SK-N-SH (cell line): ENCODE measurements around the gene AGMAT. TPM values are rescaled to one million over a fixed set of nuclear protein-coding genes. Genes with fewer than 3 reads are reported as not detected.
A peak's percentile ranks its signal among the peaks of the same experiment; 100 is the strongest.

Source experiments
- CTCF ChIA-PET: fragments of 300-600, 350-600 bp; formaldehyde crosslinking; extraction: SDS; loops from one replicate; lab custom pipeline; 2021; lab: Yijun Ruan, JAX
- POLR2A ChIA-PET: fragments of 350-600 bp; sonication (Branson Sonifier 250); formaldehyde crosslinking; extraction: SDS; loops from one replicate; lab custom pipeline; 2020; ENCODE audit warnings: antibody characterized with exemption, inconsistent platforms; lab: Yijun Ruan, JAX
- DNase-seq: peaks from one replicate; pipeline ENCODE4 v3.0.0; 2012
- H2AFZ ChIP-seq: fragments of 200-600 bp; sonication (generic); 2 replicates; pipeline ENCODE4 v1.8.1; 2016; ENCODE audit warnings: antibody characterized with exemption, mild to moderate bottlenecking, low read depth
- H3F3A ChIP-seq: fragments of 200-600 bp; sonication (generic); replicated peaks from 2 replicates; pipeline ENCODE3; 2016; ENCODE audit warnings: antibody characterized with exemption, mild to moderate bottlenecking; ENCODE audit not compliant: insufficient read depth
- H3K27ac ChIP-seq, 2 experiments: fragments of 200-500 bp in 1 of 2; fragments of 200-600 bp in 1 of 2; sonication (Bioruptor generic) in 1 of 2; sonication (generic), shearing (Covaris generic) in 1 of 2; 2 replicates each; pipeline versions ENCODE4 v1.5.1 to v1.6.1; 2014 to 2016; ENCODE audit warnings: low read depth in 2 of 2, inconsistent platforms in 1 of 2, low read length in 1 of 2, mild to moderate bottlenecking in 1 of 2, mixed read lengths in 1 of 2
- H3K27me3 ChIP-seq: fragments of 200-600 bp; sonication (generic), shearing (Covaris generic); 2 replicates; pipeline ENCODE4 v1.6.1; 2016; ENCODE audit warnings: mixed run types; ENCODE audit not compliant: insufficient read depth
- H3K36me3 ChIP-seq, 2 experiments: fragments of 200-500 bp in 1 of 2; fragments of 200-600 bp in 1 of 2; sonication (Bioruptor generic) in 1 of 2; sonication (generic) in 1 of 2; replicated peaks in 1 of 2; 2 replicates each; pipeline versions ENCODE3 to v1.5.1; 2014 to 2016; ENCODE audit warnings: low read length in 1 of 2, mild to moderate bottlenecking in 1 of 2; ENCODE audit not compliant: insufficient read depth in 2 of 2, control insufficient read depth in 1 of 2
- H3K4me1 ChIP-seq, 2 experiments: fragments of 200-500 bp in 1 of 2; fragments of 200-600 bp in 1 of 2; sonication (Bioruptor generic) in 1 of 2; sonication (generic), shearing (Covaris generic) in 1 of 2; 2 replicates each; pipeline versions ENCODE4 v1.5.1 to v1.6.1; 2014 to 2016; ENCODE audit warnings: low read depth in 1 of 2, low read length in 1 of 2, mixed run types in 1 of 2; ENCODE audit not compliant: insufficient read depth in 2 of 2, control insufficient read depth in 1 of 2
- H3K4me2 ChIP-seq: fragments of 200-600 bp; sonication (generic), shearing (Covaris generic); 2 replicates; pipeline ENCODE4 v1.6.1; 2017; ENCODE audit warnings: mixed run types
- H3K4me3 ChIP-seq, 2 experiments: fragments of 200-500 bp in 1 of 2; fragments of 200-600 bp in 1 of 2; sonication (Bioruptor generic) in 1 of 2; sonication (generic), shearing (Covaris generic) in 1 of 2; 2 replicates each; pipeline versions ENCODE4 v1.5.1 to v1.8.1; 2014 to 2016; ENCODE audit warnings: low read depth in 2 of 2, inconsistent platforms in 1 of 2, low read length in 1 of 2, mild to moderate bottlenecking in 1 of 2, mixed read lengths in 1 of 2, moderate library complexity in 1 of 2
- H3K79me2 ChIP-seq: fragments of 200-600 bp; sonication (generic); 2 replicates; pipeline ENCODE4 v1.8.1; 2017; ENCODE audit warnings: mild to moderate bottlenecking; ENCODE audit not compliant: insufficient read depth
- H3K9ac ChIP-seq: fragments of 200-600 bp; sonication (generic); 2 replicates; pipeline ENCODE4 v1.6.1; 2017; ENCODE audit warnings: mixed run types
- H3K9me2 ChIP-seq: fragments of 200-600 bp; sonication (generic); 2 replicates; pipeline ENCODE4 v1.6.1; 2017; ENCODE audit warnings: mixed run types
- H3K9me3 ChIP-seq: fragments of 200-600 bp; sonication (generic); 2 replicates; pipeline ENCODE4 v1.6.1; 2017; ENCODE audit warnings: mixed run types, mild to moderate bottlenecking, moderate library complexity
- H4K20me1 ChIP-seq: fragments of 200-600 bp; sonication (generic); 2 replicates; pipeline ENCODE4 v1.6.1; 2017; ENCODE audit warnings: mild to moderate bottlenecking, mixed run types; ENCODE audit not compliant: insufficient read depth
- CHD2 ChIP-seq: fragments of 150-350 bp; IDR thresholded peaks from 2 replicates; pipeline ENCODE4 v1.6.1; 2018; ENCODE audit warnings: low read length; ENCODE audit not compliant: partially characterized antibody
- ELF1 ChIP-seq: IDR thresholded peaks from 2 replicates; pipeline ENCODE4 v1.4.0; 2012
- EZH2phosphoT487 ChIP-seq: fragments of 200-600 bp; sonication (generic); IDR thresholded peaks from 2 replicates; pipeline ENCODE4 v1.6.1; 2017; ENCODE audit warnings: low read depth, mixed run types, mild to moderate bottlenecking, antibody characterized with exemption, moderate library complexity, borderline replicate concordance
- FOSL2 ChIP-seq: IDR thresholded peaks from 2 replicates; pipeline ENCODE4 v1.4.0; 2012; ENCODE audit warnings: low read depth, mild to moderate bottlenecking, moderate library complexity, borderline replicate concordance
- FOXM1 ChIP-seq: IDR thresholded peaks from 2 replicates; pipeline ENCODE4 v1.4.0; 2012; ENCODE audit warnings: low read depth, mild to moderate bottlenecking
- GABPA ChIP-seq: IDR thresholded peaks from 2 replicates; pipeline ENCODE4 v1.4.0; 2012; ENCODE audit warnings: low read depth, mild to moderate bottlenecking
- JUND ChIP-seq: IDR thresholded peaks from 2 replicates; pipeline ENCODE4 v1.4.0; 2012
- NFIC ChIP-seq: IDR thresholded peaks from 2 replicates; pipeline ENCODE4 v1.4.0; 2012; ENCODE audit warnings: borderline replicate concordance
- NRF1 ChIP-seq: IDR thresholded peaks from 2 replicates; pipeline ENCODE4 v1.6.1; 2012; ENCODE audit warnings: low read depth, mild to moderate bottlenecking, low read length
- PBX3 ChIP-seq: IDR thresholded peaks from 2 replicates; pipeline ENCODE4; 2012
- POLR2AphosphoS5 ChIP-seq: IDR thresholded peaks from 2 replicates; pipeline ENCODE4 v1.6.1; 2012; ENCODE audit warnings: low read depth, low read length
- RAD21 ChIP-seq: IDR thresholded peaks from 2 replicates; pipeline ENCODE4 v1.6.1; 2012; ENCODE audit warnings: mild to moderate bottlenecking, low read length
- RXRA ChIP-seq: IDR thresholded peaks from 2 replicates; pipeline ENCODE4 v1.4.0; 2012; ENCODE audit warnings: low read depth, mild to moderate bottlenecking, borderline replicate concordance
- SIN3A ChIP-seq: IDR thresholded peaks from 2 replicates; pipeline ENCODE4 v1.6.1; 2012; ENCODE audit warnings: low read depth, mild to moderate bottlenecking, low read length, moderate library complexity, borderline replicate concordance
- TAF1 ChIP-seq: IDR thresholded peaks from 2 replicates; pipeline ENCODE4 v1.6.1; 2012; ENCODE audit warnings: low read depth, mild to moderate bottlenecking, low read length, moderate library complexity, borderline replicate concordance
- TCF12 ChIP-seq: IDR thresholded peaks from 2 replicates; pipeline ENCODE4 v1.4.0; 2012
- USF2 ChIP-seq: fragments of 150-350 bp; IDR thresholded peaks from 2 replicates; pipeline ENCODE4 v1.6.1; 2017; ENCODE audit warnings: antibody characterized with exemption, low read length, low read depth, borderline replicate concordance
- WGBS: methylation state at CpG from one replicate; pipeline ENCODE4 v1.1.6; 2017; ENCODE audit warnings: low lambda C conversion rate; 5-methylcytosine and 5-hydroxymethylcytosine counted together
- polyA plus RNA-seq, 3 experiments: library from polyadenylated mRNA; depleted of rRNA; stranded (reverse); fragments of >200 nt; gene quantifications; 2 replicates each; pipeline ENCODE4 v1.2.3, GENCODE V29; 2012

The AGMAT gene
- polyA plus RNA-seq, 1 of the 3 experiments (the other 2 are of a cell fraction): 0.66 TPM

DNA sequence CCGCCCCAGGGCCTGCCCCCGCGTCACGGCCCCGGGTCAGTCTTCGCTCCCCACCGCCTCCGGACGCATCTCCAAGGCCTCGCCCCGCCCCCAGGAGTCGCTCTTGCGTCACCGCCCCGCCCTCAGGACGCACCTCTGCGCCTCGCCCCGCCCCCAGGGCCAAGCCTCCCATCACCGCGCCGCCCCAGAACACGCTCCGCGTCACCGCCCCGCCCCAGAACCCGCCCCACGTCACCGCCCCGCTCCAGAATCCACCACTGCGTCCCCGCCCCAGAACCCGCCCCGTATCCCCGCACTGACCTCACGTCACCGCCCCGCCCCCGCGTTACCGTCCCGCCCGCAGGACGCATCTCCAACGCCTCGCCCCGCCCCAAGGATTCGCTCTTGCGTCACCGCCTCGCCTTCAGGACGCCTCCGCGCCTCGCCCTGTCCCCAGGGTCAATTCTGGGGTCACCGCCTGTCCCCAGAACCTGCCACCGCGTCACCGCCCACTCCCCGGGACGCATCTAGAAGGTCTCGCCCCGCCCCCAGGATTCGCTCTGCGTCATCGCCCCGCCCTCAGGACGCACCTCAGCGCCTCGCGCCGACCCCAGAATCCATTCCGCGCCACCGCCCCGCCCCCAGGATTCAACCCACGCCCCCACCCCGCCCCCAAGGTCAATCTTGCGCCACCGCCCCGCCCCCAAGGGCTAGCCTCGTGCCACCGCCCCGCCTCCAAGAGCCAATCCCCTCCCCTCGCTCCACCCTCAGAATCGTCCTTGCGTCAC, 60.4 kb downstream of the AGMAT start:
- Histone ChIP-seq H3K4me1 (peaks cover 6 to 20% of the 10 kb centered on the region in 2 experiments), H3K27me3 (no peaks in the 10 kb centered on the region), H4K20me1 (no peaks in the 10 kb centered on the region; the same call in 1 of the 2 replicates), H3K9me2 (no peaks in the 10 kb centered on the region), H3K4me2 (no peak overlapping the region), H3K4me3 (peak overlapping the region; percentile 69 to 71), H3K27ac (peak overlapping the region; percentile 90 to 97), H3K36me3 (peaks cover 6 to 7% of the 10 kb centered on the region in 2 experiments), H3F3A (peaks cover 16% of the 10 kb centered on the region), H3K9me3 (no peaks in the 10 kb centered on the region), H3K9ac (peak overlapping the region; percentile 77; the same call in 1 of the 2 replicates), H2AFZ (no peak overlapping the region), H3K79me2 (peaks cover 39% of the 10 kb centered on the region)
- CTCF ChIA-PET: no interaction called here
- TF ChIP-seq USF2: no peak
- no peak for TF ChIP-seq NFIC
- peak; percentile 75; the same call in 1 of the 2 replicates for TF ChIP-seq RXRA
- peak; percentile 17; the same call in 1 of the 2 replicates for TF ChIP-seq NRF1
- 0 out of 2 replicates have a peak, but pooled peaks have one; percentile 19 for TF ChIP-seq POLR2AphosphoS5
- TF ChIP-seq GABPA: no peak
- no peak for TF ChIP-seq RAD21
- TF ChIP-seq CHD2: peak; percentile 11
- no CpG with 5 or more reads among the region's 88 CpGs for WGBS
- DNase-seq: peak; percentile 95
- POLR2A ChIA-PET: no interaction called here

- no peak for DNase-seq
- H3K9ac ChIP-seq: peak within 1 kb of the TSS; percentile 77
- TF ChIP-seq POLR2AphosphoS5 (peak; percentile 54; the same call in 1 of the 2 replicates), FOXM1 (no peak), NFIC (peak; percentile 55), SIN3A (0 out of 2 replicates have a peak, but pooled peaks have one; percentile 8), USF2 (no peak), RAD21 (no peak), TAF1 (peak; percentile 65; the same call in 1 of the 2 replicates), ELF1 (peak; percentile 53; the same call in 1 of the 2 replicates), EZH2phosphoT487 (no peak), TCF12 (no peak), FOSL2 (no peak), JUND (no peak), PBX3 (no peak)
- TF ChIP-seq, all 33 proteins: peak for 5
- Histone ChIP-seq H4K20me1 (no peaks in the 10 kb centered on the region; the same call in 1 of the 2 replicates), H3K9me3 (no peaks in the 10 kb centered on the region), H3K4me3 (peak within 1 kb of the TSS; percentile 88 to 89), H3K36me3 (peaks cover under 1 to 2% of the 10 kb centered on the region in 2 experiments), H3K27me3 (no peaks in the 10 kb centered on the region), H3K4me1 (peaks cover 6 to 20% of the 10 kb centered on the region in 2 experiments), H3K27ac (peak within 1 kb of the TSS; percentile 90 to 97), H3K9me2 (no peaks in the 10 kb centered on the region), H3K79me2 (peaks cover 35% of the 10 kb centered on the region), H3K4me2 (peak within 1 kb of the TSS; percentile 91), H2AFZ (peak within 1 kb of the TSS; percentile 90), H3F3A (peaks cover 16% of the 10 kb centered on the region)
- WGBS: no CpG with 5 or more reads among the region's 27 CpGs
- ChIA-PET POLR2A (no interaction called here), CTCF (interaction anchor here (0.6 kb wide), 1 partner anchor 219 kb away, joined by 3 read pairs; no protein-coding TSS in a partner anchor)
These were observed 60.9 kb downstream of the AGMAT start, which contains the start of gene CASP9 for GRCh38 chr1:15524021-15524282. TSS of gene CASP9 (minus strand) at chr1:15524215. CDS start at chr1:15524200, 15 bp downstream.
